ENCODE data around the gene CREG2. TPM values are rescaled to one million over a fixed set of nuclear protein-coding genes. Genes with fewer than 3 reads are reported as not detected.

Gene CREG2
- total RNA-seq, 1 experiment from 2014 or later: not detected

- peaks cover 14% of the 10 kb centered on the region for H3K4me1 ChIP-seq (ENCODE audit: insufficient read depth, low read length, poor library complexity, severe bottlenecking)
- H3K36me3 ChIP-seq (ENCODE audit: insufficient read depth, low read length, poor library complexity, severe bottlenecking): peaks cover 3% of the 10 kb centered on the region
- DNase-seq (ENCODE audit: low spot score): no peak
- TF ChIP-seq CTCF (conservative IDR thresholded peaks at IDR 0.05; ENCODE audit: low read depth, low read length): no peak
- TF ChIP-seq EZH2 (IDR thresholded peaks at IDR 0.05; ENCODE audit: borderline replicate concordance, low read depth, low read length, poor library complexity, severe bottlenecking): no peak
- CTCF ChIA-PET: no interaction called here
- intact Hi-C loops (cut with micrococcal nuclease; ENCODE audit: unreplicated experiment): no loop called here
- no peaks in the 10 kb centered on the region for H3K27me3 ChIP-seq (replicated peaks; ENCODE audit: insufficient read depth, low read depth, low read length, poor library complexity)
- no peaks in the 10 kb centered on the region for H3K9me3 ChIP-seq (ENCODE audit: low read depth, low read length, poor library complexity, severe bottlenecking)
- no TSS peak for BruUV-seq (replicated peaks)
- H3K27ac ChIP-seq (ENCODE audit: low read depth, low read length, poor library complexity, severe bottlenecking): no peak overlapping the region
- no peak overlapping the region for H3K4me3 ChIP-seq (ENCODE audit: low read depth, low read length, poor library complexity, severe bottlenecking)
- POLR2A ChIA-PET (ENCODE audit: low non-redundant PET): no interaction called here
Observed at GRCh38 chr2:101303688-101304087, 83.6 kb downstream of the CREG2 start.

GRCh38 chr2:101302016-101302415, 85.3 kb downstream of the CREG2 start:
- H3K27ac ChIP-seq (ENCODE audit: low read depth, low read length, poor library complexity, severe bottlenecking): no peak overlapping the region
- TF ChIP-seq EZH2 (IDR thresholded peaks at IDR 0.05; ENCODE audit: borderline replicate concordance, low read depth, low read length, poor library complexity, severe bottlenecking) (no peak), CTCF (conservative IDR thresholded peaks at IDR 0.05; ENCODE audit: low read depth, low read length) (no peak)
- ChIA-PET POLR2A (ENCODE audit: low non-redundant PET) (interaction anchor here (0.7 kb wide), 1 partner anchor 110 kb away, joined by 9 read pairs; no protein-coding TSS in a partner anchor), CTCF (no interaction called here)
- H3K9me3 ChIP-seq (ENCODE audit: low read depth, low read length, poor library complexity, severe bottlenecking): no peaks in the 10 kb centered on the region
- peaks cover 3% of the 10 kb centered on the region for H3K36me3 ChIP-seq (ENCODE audit: insufficient read depth, low read length, poor library complexity, severe bottlenecking)
- H3K4me1 ChIP-seq (ENCODE audit: insufficient read depth, low read length, poor library complexity, severe bottlenecking): peaks cover 14% of the 10 kb centered on the region
- no peak for DNase-seq (ENCODE audit: low spot score)
- intact Hi-C loops (cut with micrococcal nuclease; ENCODE audit: unreplicated experiment): no loop called here
- no TSS peak for BruUV-seq (replicated peaks)
- no peak overlapping the region for H3K4me3 ChIP-seq (ENCODE audit: low read depth, low read length, poor library complexity, severe bottlenecking)
- no peaks in the 10 kb centered on the region for H3K27me3 ChIP-seq (replicated peaks; ENCODE audit: insufficient read depth, low read depth, low read length, poor library complexity)

DNA sequence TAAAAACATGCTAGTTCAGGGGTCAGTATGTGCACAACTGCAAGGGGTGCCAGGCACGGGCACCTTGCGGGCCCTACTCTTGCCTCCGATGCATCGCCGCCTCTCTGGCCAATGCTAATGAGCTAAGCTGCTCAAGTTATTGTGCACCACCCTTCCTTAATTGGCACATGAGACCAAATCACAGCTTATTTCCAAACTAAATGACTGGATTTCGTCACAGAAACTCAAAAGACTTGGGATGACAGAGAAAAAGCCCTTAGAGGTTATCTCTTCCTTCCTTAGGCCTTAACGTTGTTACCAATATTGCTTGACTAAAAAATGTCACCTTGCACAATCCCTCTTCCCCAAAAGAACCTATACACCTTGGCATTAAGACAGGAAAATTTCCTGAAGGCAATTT, 86.5 kb downstream of the CREG2 start:
- Histone ChIP-seq H3K9me3 (ENCODE audit: low read depth, low read length, poor library complexity, severe bottlenecking) (no peaks in the 10 kb centered on the region), H3K4me1 (ENCODE audit: insufficient read depth, low read length, poor library complexity, severe bottlenecking) (peaks cover 5% of the 10 kb centered on the region), H3K4me3 (ENCODE audit: low read depth, low read length, poor library complexity, severe bottlenecking) (no peak overlapping the region), H3K27me3 (replicated peaks; ENCODE audit: insufficient read depth, low read depth, low read length, poor library complexity) (no peaks in the 10 kb centered on the region), H3K27ac (ENCODE audit: low read depth, low read length, poor library complexity, severe bottlenecking) (no peak overlapping the region), H3K36me3 (ENCODE audit: insufficient read depth, low read length, poor library complexity, severe bottlenecking) (peaks cover 3% of the 10 kb centered on the region)
- CTCF ChIA-PET: no interaction called here
- POLR2A ChIA-PET (ENCODE audit: low non-redundant PET): no interaction called here
- TF ChIP-seq EZH2 (IDR thresholded peaks at IDR 0.05; ENCODE audit: borderline replicate concordance, low read depth, low read length, poor library complexity, severe bottlenecking) (no peak), CTCF (conservative IDR thresholded peaks at IDR 0.05; ENCODE audit: low read depth, low read length) (no peak)
- intact Hi-C loops (cut with micrococcal nuclease; ENCODE audit: unreplicated experiment): no loop called here
- BruUV-seq (replicated peaks): no TSS peak
- no peak for DNase-seq (ENCODE audit: low spot score)

All from A673 (cell line).